Adipose tissue (tissue), 3 donors: ENCODE results near the gene CAMK2B. TPM values are rescaled to one million over a fixed set of nuclear protein-coding genes. Genes with fewer than 3 reads are reported as not detected.

Source experiments
- H3K27ac ChIP-seq: one replicate; pipeline ENCODE4 v1.5.1; 2013; ENCODE audit warnings: low read depth, low read length
- WGBS, 3 donors: extraction: QIAGEN DNeasy Blood & Tissue Kit; methylation state at CpG; one replicate each; pipeline ENCODE4 v1.1.7; 2013; 5-methylcytosine and 5-hydroxymethylcytosine counted together
- polyA plus RNA-seq, 3 donors: library from polyadenylated mRNA; stranded (reverse); fragments of 200-250 nt; gene quantifications; one replicate each; pipeline ENCODE4 v1.2.3, GENCODE V29; 2013
- donor health status: healthy with polysubstance abuse.
- donor health status: Bipolar disorder and iron deficiency.
- donor health status: healthy.

The CAMK2B gene
- polyA plus RNA-seq, 3 donors, result 0.28 to 1.3 (median 0.56) TPM

GRCh38 chr7:44291733-44292419 lies 33.5 kb downstream of the CAMK2B start:
- H3K27ac ChIP-seq, result no peak overlapping the region
- 73 to 76% (median 75%) methylated on average over 9 of the region's 9 CpGs for WGBS, 3 donors

DNA sequence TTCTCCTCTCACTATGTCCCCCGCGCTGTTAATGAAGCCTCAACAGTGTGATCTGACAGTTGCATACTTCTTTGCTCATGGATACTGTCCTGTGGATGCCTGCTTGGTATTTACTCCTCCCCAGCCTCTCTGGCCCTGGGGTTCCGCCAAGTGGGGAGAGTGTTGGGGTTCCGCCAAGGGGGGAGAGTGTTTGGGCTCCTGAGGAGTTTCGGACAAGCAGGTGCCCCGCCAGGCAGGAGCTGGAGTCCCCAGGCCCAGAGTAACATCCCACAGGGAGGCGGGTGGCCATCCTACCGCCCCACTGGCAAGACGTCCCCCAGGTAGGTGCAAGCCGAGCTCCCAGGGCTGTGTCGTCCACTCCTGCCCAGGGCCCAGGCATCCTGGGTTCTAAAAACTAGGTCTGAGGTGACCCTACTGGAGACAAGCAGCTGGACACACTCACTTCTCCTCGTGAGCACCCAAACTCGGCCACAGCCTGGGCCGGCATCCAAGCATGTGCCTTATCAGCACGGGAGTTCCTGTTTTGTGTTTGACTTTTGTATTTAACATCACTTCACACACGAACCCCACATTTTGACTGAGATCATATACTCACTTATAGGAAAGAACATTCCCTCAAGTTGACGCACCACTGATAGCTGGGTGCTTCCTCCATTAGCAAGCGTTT lies 34.2 kb downstream of the CAMK2B start:
- WGBS, 3 donors, result 53 to 60% (median 59%) methylated on average over 18 of the region's 18 CpGs
- no peak overlapping the region for H3K27ac ChIP-seq

DNA sequence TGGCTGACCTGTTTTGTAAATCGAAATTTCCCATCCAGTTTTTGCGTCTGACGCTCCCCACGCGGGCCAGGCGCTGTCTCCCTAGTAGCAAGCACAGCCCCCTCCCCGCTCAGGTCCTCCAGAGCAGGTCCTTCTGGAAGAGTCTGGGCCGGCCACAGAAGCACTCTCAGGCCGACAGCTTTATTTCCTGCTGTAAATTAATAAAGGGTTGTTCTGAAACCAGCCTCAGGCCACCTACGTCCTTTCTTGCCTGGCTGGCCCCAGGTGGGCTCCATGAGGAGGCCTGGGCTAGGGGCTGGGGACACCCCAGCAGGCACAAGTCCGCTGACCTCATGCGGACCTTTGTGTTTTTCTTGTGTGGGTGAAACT lies 35.2 kb downstream of the CAMK2B start:
- WGBS, 3 donors, result 75 to 87% (median 75%) methylated on average over 12 of the region's 12 CpGs

DNA sequence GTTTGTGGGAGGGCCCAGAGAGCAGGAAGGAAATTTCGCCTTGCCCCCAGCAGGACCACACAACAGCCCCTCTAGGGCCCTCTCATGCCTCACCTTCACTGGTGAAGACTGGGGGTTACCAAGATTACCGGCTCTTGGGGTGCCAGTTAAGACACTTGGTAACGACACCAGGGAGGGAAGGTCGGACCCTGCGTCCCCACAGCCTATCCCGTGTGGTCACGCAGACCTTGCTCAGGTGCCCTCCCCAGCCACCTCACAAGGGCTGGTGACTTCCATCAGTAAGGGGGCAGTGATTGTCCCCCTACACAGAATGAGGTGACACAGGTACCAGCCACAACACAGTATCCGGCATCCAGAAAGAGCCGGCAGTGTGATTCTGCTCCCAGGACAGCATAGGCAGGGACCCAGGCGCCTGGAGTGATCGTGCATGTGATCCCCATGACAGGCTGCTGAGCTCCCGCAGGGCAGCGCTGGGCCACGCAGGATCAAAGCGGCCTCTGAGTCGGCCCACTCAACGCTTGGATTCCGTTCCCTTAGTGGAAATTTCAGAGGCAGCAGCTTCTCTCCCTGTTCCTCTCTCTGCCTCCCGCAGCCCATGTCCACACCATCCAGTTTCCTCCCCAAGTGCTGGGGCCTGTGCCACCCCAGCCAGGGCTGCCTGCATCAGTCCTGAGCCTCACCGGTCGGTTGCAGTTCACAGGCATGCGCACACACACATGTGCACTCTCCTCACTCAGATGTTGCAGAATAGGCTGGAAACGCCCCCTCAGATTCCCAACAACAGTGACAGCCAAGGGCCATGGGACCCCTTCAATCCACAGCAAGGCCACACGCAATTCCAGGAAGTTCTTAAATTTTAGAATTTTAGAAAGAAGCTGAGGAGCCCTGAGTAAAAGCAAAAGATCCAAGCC lies 35.8 kb downstream of the CAMK2B start:
- 81 to 90% (median 82%) methylated on average over 24 of the region's 24 CpGs for WGBS, 3 donors
- H3K27ac ChIP-seq, result no peak overlapping the region

More for the DNA sequence above, 35.2 kb downstream of the CAMK2B start:
- no peak overlapping the region for H3K27ac ChIP-seq

- WGBS, 3 donors, result 83 to 90% (median 86%) methylated on average over 19 to 20 of the region's 20 CpGs
- no peak overlapping the region for H3K27ac ChIP-seq
Measured at GRCh38 chr7:44288811-44289340, 36.5 kb downstream of the CAMK2B start.

DNA sequence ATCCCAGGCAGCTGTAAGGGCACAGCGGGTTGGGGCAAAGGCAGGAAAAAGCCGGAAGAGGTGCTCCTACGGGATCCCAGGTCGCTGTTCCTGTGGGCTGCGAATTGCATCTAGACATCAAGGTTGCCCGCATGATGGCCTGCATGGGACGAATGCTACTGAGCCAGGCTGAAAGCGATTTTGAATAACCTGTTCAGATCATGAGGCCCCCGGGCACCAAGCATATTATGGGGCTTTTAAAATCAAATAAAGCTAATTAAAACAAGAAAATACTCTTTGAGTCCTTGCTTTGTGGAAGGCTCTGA lies 37.1 kb downstream of the CAMK2B start:
- no peak overlapping the region for H3K27ac ChIP-seq
- 92 to 97% (median 93%) methylated on average over 9 of the region's 9 CpGs for WGBS, 3 donors

DNA sequence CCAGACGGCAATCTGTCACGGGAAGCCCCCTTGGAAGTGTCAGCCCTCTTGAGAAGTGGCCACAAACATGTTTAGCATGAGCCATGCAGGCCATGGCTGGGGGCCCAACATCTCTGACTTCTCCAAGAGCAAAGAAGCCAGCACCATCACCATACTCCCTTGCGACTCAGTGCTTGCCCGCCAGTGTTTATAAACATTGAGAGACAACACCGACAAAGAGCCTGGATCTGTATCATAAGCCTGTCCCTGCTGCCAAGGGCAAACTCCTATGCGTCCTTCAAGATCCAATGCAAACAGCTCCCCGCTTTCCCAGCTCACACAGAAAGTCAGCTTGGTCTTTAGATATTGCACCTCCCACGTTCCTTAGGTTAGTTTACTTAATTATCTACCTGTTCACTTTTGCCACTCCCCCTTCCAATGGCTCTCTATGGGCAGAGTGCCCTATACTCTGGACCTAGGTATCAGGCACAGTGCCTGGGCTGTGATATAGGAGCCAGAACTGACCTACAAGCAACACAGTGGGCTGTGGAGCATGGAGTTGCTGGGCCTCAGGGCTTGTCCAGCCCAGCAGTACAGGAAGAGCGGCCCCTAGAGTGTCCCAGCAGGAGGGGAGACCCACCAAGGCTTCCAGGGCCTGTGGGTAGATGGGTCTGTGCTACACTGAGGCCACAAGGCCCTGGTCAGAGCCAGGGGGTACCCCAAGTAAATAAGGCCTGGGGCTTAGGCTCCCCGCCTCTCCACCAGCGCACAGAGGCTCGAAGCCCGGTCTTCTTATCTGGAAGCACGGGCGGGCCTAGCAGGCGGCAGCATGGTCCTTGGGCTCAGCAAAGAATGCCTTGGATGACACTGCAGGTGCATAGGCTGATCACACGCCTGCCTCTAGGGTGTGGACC lies 37.7 kb downstream of the CAMK2B start:
- WGBS, 3 donors, result 83 to 91% (median 88%) methylated on average over 17 of the region's 17 CpGs
- H3K27ac ChIP-seq, result no peak overlapping the region

DNA sequence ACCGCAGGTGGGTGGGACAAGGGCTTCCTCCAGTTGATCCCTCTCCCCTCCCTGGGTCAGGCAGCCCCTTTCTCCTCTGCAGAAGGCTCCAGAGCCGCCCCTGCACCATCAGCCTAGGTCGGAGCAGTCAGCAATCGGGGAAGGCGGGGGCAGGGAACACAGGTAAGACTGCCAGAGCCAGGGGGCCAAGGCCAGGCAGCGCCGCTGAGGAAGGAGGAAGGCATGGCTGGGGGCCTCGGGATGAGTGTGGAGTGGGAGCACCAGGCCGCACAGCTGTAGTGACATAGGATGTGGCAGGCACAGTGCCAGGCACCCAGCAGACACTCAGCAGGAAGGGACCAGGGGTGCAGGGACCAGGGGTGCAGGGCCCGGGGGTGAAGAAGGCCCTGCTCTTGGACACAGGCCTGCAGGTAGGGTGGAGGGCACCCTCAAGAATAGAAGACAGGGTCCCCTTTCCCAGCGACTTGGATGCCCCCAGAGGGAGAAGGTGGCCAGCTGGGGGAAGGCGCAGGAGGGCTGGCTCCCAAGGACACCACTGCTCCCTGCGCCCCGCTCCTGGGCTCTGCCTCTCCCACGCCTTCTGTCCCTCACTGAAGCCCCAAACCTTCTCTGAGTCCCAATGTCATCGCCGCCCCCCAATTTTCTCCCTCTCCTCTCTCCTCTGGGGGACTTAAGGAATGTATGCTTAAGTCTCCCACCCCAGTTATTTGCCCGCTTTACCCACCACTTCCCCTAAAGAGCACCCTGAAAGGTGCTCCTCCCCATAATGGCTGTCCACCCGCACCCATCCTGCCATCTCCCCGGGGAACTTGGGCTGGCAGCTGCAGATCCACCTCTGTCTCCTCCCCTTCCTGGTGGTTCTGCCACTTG lies 38.5 kb downstream of the CAMK2B start:
- WGBS, 3 donors, result 86 to 91% (median 89%) methylated on average over 19 to 20 of the region's 20 CpGs
- H3K27ac ChIP-seq, result no peak overlapping the region

GRCh38 chr7:44286182-44286617 lies 39.2 kb downstream of the CAMK2B start:
- 88 to 92% (median 89%) methylated on average over 17 of the region's 17 CpGs for WGBS, 3 donors
- no peak overlapping the region for H3K27ac ChIP-seq

- WGBS, 3 donors, result 86 to 89% (median 87%) methylated on average over 20 to 24 of the region's 24 CpGs
- no peak overlapping the region for H3K27ac ChIP-seq
Measured at GRCh38 chr7:44285561-44285960, 39.8 kb downstream of the CAMK2B start.

DNA sequence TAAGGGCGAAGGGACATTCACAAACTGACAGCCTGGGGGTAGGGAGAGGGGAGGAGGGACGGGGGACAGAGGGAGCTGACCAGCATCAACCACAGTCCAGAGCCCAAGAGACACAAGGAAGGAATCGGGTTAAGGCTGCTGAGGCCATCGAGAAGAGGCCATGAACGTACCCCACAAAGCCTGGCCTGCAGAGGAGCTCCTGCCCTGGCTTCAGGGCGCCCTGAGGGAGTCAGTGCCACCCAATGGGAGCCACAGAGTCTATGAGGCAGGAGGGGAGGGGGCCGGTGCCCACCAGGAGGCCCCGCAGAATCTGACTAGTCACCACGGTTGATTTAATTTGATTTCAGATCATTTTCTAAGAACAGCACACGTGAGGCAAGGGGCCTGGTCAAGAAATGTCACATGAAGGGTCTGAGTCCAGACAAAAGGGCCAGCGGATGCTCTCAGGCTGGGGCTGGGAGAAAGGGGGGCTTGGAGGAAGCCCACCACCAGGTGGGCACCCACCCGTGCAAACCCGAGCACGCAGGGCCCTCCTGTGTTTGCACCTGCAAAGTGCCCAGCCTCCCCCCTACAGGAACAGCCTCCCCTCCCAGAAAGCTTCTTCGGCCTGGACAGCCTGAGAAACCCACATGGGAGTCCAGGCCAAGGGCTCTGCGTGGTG lies 40.4 kb downstream of the CAMK2B start:
- no peak overlapping the region for H3K27ac ChIP-seq
- WGBS, 3 donors, result 86 to 91% (median 88%) methylated on average over 16 of the region's 16 CpGs

DNA sequence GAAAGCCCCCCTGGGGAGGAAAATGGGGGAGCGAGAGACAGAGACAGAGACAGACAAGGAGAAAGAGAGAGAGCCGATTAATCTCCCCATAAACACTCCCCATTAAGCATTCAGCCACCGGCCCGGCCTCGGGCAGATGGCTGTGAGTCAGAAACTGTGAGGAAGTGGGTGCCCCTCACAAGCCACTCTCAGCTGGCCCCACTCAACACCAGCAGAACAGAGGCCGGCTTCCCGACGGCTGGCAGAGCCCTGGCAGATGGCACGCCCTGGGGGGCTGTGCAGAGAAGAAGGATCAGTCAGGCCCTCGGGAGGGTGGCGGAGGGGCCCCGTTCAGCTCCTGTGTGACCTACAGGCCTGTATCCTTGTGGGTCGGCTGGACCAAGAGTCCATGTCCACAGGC lies 41.2 kb downstream of the CAMK2B start:
- H3K27ac ChIP-seq, result no peak overlapping the region
- WGBS, 3 donors, result 67 to 81% (median 69%) methylated on average over 13 of the region's 13 CpGs

DNA sequence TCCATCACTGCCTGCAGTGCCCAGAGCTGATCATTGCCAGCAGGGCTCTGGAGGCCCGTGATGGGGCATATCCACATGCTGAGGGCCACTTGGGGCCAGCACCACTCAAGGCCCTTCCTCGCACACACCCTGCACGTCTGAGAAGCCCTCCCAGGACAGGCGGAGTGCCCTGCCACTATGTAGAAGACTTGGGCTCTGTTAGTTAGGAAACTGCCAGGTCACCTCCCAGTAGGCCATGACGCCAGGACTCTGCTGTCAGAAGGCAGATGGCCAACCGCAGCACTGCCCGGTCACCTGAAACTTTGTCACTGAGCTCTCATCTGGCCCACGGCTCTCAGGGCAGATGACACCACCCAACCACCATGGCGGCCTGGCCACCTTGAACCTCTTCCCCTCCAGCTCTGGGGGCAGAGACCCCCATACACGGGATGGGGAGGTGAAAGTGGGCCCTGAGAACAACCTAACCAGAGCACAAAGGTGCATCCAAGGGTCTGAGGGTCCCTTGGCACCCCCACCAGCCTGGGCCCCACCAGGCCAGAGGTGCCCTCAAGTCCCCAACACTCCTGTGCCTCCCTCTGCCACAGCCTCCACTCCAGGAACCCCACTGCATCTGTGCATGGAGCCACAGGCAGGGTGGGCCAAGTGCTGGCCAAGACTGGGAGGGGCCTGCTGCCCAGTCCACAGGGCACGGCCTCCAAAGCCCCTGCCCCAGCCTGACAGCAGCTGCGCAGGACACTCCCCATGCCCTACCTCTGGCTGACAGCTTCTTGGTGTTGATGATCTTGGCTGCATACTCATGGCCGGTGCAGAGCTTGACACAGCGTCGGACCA lies 41.8 kb downstream of the CAMK2B start:
- no peak overlapping the region for H3K27ac ChIP-seq
- WGBS, 3 donors, result 90 to 91% (median 90%) methylated on average over 15 of the region's 15 CpGs

DNA sequence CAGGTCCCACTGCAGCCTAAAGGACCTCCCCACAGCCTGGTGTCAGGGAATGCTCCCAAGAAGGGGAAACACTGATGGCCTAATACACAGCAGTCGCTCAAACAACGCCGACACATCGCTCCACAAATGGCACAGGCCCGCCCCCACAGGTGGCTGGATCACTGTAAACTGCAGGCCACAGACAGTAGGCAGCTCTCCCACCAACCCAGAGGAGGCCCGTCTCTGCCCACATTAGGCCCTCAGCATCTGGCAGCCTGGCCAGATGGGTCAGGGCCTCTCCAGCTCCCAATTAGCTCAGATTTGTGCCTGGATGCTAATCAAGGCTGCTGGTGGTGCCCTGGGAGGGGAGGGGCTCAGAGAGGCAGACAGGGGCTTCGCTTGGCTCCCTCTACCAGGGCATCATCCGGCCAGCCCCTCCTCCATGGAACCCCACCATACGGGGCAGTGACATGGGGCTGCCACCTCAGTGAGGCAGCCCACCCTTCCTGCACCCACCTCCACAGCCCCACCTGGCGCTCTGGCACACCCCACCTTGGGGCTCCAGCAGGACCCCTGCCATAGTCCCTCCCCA lies 42.7 kb downstream of the CAMK2B start:
- WGBS, 3 donors, result 86 to 93% (median 90%) methylated on average over 10 of the region's 10 CpGs
- no peak overlapping the region for H3K27ac ChIP-seq

DNA sequence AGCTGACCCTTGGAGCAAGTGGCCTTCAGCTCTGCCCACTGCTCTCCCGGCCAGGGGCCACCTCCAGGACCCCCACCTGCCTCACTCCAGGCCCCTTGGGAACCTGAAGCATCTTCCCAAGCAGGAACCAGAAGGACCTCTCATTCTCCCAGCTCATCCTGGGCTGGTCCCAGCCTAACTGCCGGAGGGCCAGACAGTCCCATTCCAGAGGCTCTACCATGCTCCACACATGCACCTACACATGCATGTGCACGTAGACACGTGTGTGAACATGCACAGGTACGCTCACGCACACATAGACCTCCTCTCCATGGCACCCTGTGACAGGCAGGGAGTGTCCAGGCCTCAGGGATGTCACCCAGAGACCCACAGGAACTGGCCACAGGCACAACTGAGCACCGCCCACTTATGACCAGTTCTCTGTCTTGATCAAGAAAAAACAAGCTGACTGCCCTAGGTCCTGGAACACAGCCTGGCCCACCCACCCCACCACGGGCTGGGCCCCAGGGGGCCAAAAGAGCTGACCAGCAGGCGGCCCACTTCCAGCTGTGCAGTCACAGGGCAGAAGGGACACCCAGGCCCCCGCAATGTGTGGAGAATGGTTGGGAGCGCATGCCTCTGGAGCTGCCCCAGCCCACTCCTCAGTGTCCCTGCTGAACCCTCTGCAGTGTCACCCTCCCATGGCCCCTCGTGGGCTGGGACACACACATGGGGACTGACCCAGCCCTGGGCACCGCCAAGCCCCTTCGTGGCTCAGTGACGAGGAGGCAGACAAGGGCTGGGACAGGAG lies 43.4 kb downstream of the CAMK2B start:
- H3K27ac ChIP-seq, result no peak overlapping the region
- WGBS, 3 donors, result 75 to 81% (median 78%) methylated on average over 15 of the region's 15 CpGs
